HUES6 (cell line): ENCODE results near the gene UFD1.

Source experiments
- H3K27ac ChIP-seq: 2 replicates; pipeline ENCODE4 v1.7.0; 2013; ENCODE audit warnings: low read depth, mild to moderate bottlenecking, low read length, inconsistent platforms
- H3K27me3 ChIP-seq: 2 replicates; pipeline ENCODE4 v1.6.1; 2013; ENCODE audit warnings: low read length; ENCODE audit not compliant: control insufficient read depth, insufficient read depth
- H3K36me3 ChIP-seq: 2 replicates; pipeline ENCODE4 v1.6.1; 2013; ENCODE audit warnings: low read length; ENCODE audit not compliant: control insufficient read depth, insufficient read depth
- H3K4me1 ChIP-seq: 2 replicates; pipeline ENCODE4 v1.6.1; 2013; ENCODE audit warnings: low read length; ENCODE audit not compliant: control insufficient read depth, insufficient read depth
- H3K4me3 ChIP-seq: 2 replicates; pipeline ENCODE4 v1.5.1; 2013; ENCODE audit warnings: low read depth, low read length
- H3K9ac ChIP-seq: one replicate; pipeline ENCODE4 v1.6.1; 2013; ENCODE audit warnings: mild to moderate bottlenecking, low read length
- H3K9me3 ChIP-seq: 2 replicates; pipeline ENCODE4 v1.6.1; 2013; ENCODE audit warnings: low read depth, low read length; ENCODE audit not compliant: control insufficient read depth, insufficient read depth

UFD1 gene

DNA sequence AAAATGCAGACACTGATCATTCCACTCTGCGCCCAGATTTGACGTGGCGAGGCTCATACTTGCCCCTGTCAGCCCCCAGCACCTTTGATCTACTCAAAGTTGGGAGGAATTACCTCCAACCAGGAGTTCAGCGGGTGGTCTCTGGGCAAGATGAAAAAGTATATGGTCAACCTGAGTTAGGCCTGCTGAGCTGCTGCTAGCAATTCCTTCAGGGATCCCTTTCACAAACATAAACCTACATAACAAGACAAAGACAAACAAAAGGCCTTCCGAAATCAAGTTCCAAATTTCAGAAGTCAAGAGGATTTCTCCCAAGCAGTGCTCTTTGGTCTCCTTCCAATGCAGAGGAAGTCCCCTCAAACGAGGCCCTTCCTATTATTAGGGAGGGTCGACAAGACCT is 24.4 kb upstream of the UFD1 start:
- Histone ChIP-seq H3K4me1 (no peaks in the 10 kb centered on the region), H3K36me3 (peaks cover 62% of the 10 kb centered on the region)

DNA sequence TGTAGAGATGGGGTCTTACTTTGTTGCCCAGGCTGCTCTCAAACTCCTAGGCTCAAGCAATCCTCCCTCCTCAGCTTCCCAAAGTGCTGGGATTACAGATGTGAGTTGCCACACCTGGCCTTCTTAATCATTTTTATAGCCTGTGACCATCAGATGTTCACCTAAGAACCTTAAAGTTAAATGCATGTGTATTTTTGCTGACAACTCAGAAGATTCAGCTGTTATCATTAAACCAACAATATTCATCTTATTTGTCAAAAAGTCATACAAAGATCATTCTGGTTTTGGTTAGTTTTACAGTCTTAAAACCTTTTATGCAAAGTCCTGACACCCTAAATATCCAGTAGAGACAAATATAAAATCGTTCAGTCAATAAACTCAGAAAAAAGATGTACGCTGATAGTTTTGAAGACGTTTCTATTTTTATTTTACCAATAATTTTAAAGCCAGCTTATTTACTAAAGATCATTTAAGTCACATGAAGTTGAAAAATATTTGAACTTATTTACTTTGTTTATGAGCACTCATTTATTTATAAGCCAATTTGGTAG is 23.0 kb upstream of the UFD1 start:
- no peak overlapping the region for H3K4me3 ChIP-seq
- H3K36me3 ChIP-seq = peaks cover 61% of the 10 kb centered on the region
- H3K9me3 ChIP-seq = no peaks in the 10 kb centered on the region
- no peaks in the 10 kb centered on the region for H3K27me3 ChIP-seq
- no peaks in the 10 kb centered on the region for H3K4me1 ChIP-seq
- H3K9ac ChIP-seq = no peak overlapping the region
- H3K27ac ChIP-seq = no peak overlapping the region

More for the DNA sequence above, 24.4 kb upstream of the UFD1 start:
- no peak overlapping the region for H3K27ac ChIP-seq
- H3K4me3 ChIP-seq = no peak overlapping the region
- H3K9me3 ChIP-seq = no peaks in the 10 kb centered on the region
- H3K9ac ChIP-seq = no peak overlapping the region
- no peaks in the 10 kb centered on the region for H3K27me3 ChIP-seq

DNA sequence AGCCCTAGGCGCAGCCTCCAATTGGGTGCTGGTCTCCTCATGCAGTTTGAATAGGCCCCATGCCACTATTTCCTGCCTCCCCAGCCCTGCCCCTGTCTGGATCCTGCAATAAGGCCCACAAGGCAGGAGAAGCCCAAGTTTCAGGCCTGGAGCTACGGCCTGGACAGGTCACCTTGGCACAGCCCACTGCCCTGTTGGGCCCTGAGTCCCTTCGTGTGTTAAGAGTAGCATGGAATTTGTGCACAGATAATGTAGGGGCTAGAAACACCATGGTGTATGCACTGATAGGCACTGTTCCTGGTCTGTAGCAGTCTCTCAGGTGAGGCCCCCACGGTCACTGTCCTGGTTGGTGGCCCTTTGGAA is 20.9 kb upstream of the UFD1 start:
- no peaks in the 10 kb centered on the region for H3K9me3 ChIP-seq
- no peaks in the 10 kb centered on the region for H3K4me1 ChIP-seq
- H3K9ac ChIP-seq = no peak overlapping the region
- no peaks in the 10 kb centered on the region for H3K27me3 ChIP-seq
- H3K27ac ChIP-seq = no peak overlapping the region
- no peak overlapping the region for H3K4me3 ChIP-seq
- peaks cover 63% of the 10 kb centered on the region for H3K36me3 ChIP-seq

DNA sequence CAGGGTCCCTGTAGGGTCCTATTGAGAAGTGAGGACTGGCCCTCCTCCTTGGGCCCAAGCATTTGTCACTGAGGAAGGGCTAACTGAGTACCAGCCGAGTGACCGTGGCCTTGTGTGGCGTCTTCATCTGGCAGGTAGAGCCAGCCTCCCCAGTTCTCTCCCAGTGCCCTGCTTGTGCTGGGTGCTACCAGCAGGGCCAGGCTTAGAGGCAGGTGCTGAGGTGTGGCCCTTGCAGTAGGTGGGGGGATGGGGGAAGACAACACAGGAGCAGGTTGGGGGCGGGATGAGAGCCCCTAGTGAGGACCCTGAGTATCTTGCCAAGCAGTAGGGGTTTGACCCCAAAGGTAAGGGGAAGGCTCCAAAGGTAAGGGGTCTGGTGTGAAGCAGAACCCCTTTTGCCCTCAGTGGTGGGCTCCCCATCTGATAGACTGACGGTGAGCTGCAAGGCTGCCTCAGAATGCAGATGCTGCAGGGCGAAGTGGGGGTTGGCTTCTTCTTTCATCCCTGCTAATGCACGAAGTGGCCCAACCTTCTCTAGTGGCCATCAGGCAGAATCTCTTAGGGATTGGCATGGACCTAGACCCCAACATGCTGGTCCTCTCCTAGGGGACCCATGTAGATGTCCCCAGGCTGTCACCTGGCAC is 20.4 kb upstream of the UFD1 start:
- H3K27me3 ChIP-seq = no peaks in the 10 kb centered on the region
- H3K27ac ChIP-seq = no peak overlapping the region
- no peaks in the 10 kb centered on the region for H3K4me1 ChIP-seq
- H3K9ac ChIP-seq = no peak overlapping the region
- no peaks in the 10 kb centered on the region for H3K9me3 ChIP-seq
- H3K4me3 ChIP-seq = no peak overlapping the region
- H3K36me3 ChIP-seq = peaks cover 67% of the 10 kb centered on the region

DNA sequence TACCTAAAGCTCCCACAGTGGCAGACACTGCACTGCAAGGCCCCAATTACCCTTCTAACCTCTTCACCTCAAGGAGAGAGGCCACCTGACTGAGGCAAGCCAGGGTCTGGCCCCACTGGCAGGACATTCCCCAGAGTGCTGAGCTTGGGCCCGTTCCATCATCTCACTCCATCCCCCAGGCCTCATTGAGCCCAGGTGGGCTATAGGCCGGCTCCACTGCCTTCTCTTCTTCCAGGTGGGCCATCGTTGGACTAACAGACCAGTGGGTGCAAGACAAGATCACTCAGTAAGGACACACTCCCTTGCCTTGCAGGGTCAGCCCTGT is 19.8 kb upstream of the UFD1 start:
- Histone ChIP-seq H3K9me3 (no peaks in the 10 kb centered on the region), H3K27ac (no peak overlapping the region), H3K4me3 (no peak overlapping the region), H3K36me3 (peaks cover 72% of the 10 kb centered on the region), H3K9ac (no peak overlapping the region), H3K4me1 (no peaks in the 10 kb centered on the region), H3K27me3 (no peaks in the 10 kb centered on the region)

DNA sequence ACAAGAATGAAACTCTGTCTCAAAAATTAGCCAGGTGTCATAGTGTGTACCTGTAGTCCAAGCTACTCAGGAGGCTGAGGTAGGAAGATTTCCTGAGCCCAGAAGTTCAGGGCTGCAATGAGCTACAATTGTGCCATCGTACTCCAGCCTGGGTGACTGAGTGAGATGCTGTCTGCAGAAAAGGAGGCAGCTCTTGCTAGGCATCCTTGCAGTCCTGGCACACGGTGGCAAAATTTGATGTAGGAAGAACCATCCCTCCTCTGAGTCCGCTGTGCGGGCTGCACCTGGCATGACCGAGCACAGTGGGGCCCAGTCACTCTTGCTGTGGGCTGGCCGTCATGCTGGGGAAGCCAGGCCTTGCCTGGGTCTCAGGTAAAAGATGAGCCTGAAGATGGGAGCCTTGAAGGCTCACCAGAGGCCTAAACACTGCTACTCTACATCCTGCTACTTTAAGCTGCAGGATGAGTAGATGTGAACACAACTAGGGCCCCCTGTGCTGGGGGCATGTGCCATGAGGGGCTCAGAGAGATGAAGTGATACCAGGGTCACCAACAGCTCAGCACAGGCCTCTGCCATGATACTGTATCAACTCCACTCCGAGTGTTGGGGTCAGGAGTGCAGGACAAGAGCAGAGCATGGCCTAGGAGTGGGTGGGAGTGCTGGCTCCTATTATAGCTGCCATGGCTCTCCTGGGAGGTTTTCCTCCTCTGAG is 19.3 kb upstream of the UFD1 start:
- Histone ChIP-seq H3K4me1 (no peaks in the 10 kb centered on the region), H3K9ac (no peak overlapping the region), H3K9me3 (no peaks in the 10 kb centered on the region), H3K36me3 (peaks cover 73% of the 10 kb centered on the region), H3K4me3 (no peak overlapping the region), H3K27ac (no peak overlapping the region), H3K27me3 (no peaks in the 10 kb centered on the region)

DNA sequence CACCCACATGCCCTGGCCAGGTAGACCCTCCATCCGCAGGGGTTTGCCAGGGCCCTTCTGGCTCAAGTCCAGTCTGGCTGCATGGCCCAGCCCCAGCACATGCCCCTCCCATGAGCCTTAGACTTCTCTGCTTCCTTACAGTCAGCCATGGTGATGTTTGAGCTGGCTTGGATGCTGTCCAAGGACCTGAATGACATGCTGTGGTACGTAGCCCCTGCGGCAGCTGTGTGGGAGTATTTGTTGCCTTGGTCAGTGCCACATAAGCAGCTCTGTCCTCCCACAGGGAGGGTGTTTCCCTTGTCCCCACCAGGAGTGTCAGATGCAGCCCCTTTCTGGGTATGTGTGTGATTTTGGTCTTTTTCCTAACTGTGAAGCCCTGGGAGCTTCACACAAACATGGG is 18.3 kb upstream of the UFD1 start:
- no peak overlapping the region for H3K4me3 ChIP-seq
- H3K9ac ChIP-seq = no peak overlapping the region
- peaks cover 79% of the 10 kb centered on the region for H3K36me3 ChIP-seq
- H3K4me1 ChIP-seq = no peaks in the 10 kb centered on the region
- no peaks in the 10 kb centered on the region for H3K27me3 ChIP-seq
- H3K27ac ChIP-seq = no peak overlapping the region
- H3K9me3 ChIP-seq = no peaks in the 10 kb centered on the region

DNA sequence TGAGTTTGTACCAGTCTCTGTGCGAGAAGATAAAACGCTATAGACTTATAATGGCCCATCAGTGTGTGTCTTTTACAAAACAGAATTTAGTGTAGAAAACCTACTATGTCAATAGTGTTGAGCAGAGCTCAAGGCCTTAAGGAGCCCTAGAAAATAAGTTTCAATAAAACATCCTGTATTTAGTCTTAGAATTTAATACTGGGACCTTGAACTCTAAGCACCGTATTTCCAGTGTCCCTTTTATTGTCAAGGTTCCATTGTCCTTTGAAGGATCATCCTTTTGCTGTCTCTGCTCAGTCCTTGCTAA is 17.3 kb upstream of the UFD1 start:
- Histone ChIP-seq H3K4me1 (no peaks in the 10 kb centered on the region), H3K9ac (no peak overlapping the region), H3K9me3 (no peaks in the 10 kb centered on the region), H3K27me3 (no peaks in the 10 kb centered on the region), H3K27ac (no peak overlapping the region), H3K36me3 (peaks cover 78% of the 10 kb centered on the region), H3K4me3 (no peak overlapping the region)

DNA sequence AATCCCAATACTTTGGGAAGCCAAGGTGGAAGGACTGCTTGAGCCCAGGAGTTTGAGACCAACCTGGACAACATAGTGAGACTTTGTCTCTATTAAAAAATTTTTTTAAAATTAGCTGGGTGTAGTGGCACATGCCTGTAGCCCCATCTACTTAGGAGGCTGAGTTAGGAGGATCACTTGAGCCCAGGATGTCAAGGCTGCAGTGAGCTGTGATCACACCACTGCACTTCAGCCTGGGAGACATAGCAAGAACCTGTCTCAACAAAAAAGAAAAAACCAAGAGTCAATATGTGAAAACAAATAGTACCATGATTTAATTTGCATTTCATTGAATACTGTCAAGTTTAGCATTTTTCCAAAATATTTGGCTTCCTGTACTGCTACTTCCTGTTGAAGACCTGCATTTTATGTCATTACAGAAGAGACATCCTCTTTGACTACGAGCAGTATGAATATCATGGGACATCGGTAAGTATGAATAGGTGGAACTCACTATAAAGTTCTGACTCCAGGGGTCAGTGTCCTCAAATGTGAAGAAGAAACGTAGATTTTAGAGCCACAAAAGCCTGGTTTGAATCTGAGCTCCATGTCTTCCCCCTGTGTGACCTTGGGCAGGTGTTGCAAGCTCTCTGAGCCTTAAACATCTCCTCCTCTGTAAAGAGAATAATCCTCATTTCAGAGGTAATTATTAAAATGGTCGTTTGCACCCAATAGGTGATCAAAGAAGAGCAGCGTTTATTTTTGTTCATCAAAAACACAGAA is 16.8 kb upstream of the UFD1 start:
- Histone ChIP-seq H3K36me3 (peaks cover 75% of the 10 kb centered on the region), H3K4me1 (no peaks in the 10 kb centered on the region), H3K9me3 (no peaks in the 10 kb centered on the region), H3K4me3 (no peak overlapping the region), H3K27ac (no peak overlapping the region), H3K27me3 (no peaks in the 10 kb centered on the region), H3K9ac (no peak overlapping the region)

DNA sequence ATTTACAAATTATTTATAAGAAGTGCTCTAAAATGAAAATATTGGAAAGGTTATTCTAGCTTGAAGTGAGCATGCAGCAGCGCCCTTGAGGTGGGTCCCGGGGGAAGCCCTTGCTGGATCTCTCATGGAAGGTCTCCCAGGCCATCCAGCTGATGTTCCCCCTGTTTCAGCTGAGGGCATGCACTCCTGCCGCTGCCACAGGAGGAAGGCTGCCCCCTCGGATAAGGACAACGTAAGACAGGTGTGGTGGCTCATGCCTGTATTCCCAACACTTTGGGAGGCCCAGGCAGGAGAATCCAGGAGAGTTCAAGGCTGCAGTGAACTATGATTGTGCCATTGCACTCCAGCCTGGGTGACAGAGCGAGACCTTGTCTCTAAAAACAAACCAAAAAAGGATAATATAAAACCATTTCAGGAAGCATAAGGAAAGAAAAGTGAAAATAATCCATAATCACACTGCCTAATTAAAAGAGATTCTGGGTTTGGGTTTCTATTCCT is 15.7 kb upstream of the UFD1 start:
- no peak overlapping the region for H3K9ac ChIP-seq
- no peaks in the 10 kb centered on the region for H3K4me1 ChIP-seq
- H3K9me3 ChIP-seq = no peaks in the 10 kb centered on the region
- no peak overlapping the region for H3K27ac ChIP-seq
- peaks cover 71% of the 10 kb centered on the region for H3K36me3 ChIP-seq
- no peaks in the 10 kb centered on the region for H3K27me3 ChIP-seq
- no peak overlapping the region for H3K4me3 ChIP-seq

DNA sequence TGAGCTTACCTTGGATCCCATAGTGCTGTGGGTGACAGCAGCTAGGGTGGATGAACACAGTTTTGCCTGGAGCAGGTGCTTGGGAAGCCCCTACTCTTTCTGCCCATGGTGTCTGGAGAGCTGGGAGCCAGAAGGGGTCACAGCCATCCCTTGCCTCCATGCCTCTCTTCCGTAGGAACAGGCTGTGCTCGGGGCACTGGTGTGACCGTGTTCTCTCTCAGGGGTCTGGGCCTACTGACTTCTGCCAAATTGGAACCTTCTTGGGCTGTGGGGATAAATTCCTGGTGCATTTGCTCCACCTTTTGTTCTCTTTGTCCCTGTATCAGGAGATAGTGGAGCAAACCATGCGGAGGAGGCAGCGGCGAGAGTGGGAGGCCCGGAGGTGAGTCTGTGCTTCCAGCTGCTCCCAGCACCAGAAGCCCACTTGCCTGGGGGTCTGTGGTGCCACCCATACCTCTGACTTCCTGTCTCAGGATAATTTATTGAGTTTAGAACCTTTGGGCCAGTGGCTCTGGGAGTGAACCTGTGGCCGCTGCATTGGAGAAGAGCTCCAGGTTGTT is 15.1 kb upstream of the UFD1 start:
- Histone ChIP-seq H3K36me3 (peaks cover 72% of the 10 kb centered on the region), H3K4me3 (no peak overlapping the region), H3K9me3 (no peaks in the 10 kb centered on the region), H3K27me3 (no peaks in the 10 kb centered on the region), H3K27ac (no peak overlapping the region), H3K9ac (no peak overlapping the region), H3K4me1 (no peaks in the 10 kb centered on the region)
